A673 (cell line): ENCODE results near the gene RP2.

Experiments
- CTCF ChIP-seq: fragments of 300-800, 200-600 bp; sonication (generic); conservative IDR thresholded peaks from 2 replicates; pipeline ENCODE4 v1.5.1; 2017; ENCODE audit warnings: low read depth, mild to moderate bottlenecking, antibody characterized with exemption, low read length, moderate library complexity, mixed read lengths
- EZH2 ChIP-seq: fragments of 200-600 bp; sonication (generic); IDR thresholded peaks from 2 replicates; pipeline ENCODE4 v1.6.1; 2017; ENCODE audit warnings: borderline replicate concordance, low read depth, mild to moderate bottlenecking, mixed read lengths, antibody characterized with exemption, low read length; ENCODE audit not compliant: poor library complexity, severe bottlenecking

- TF ChIP-seq CTCF: no peak
- no peak for TF ChIP-seq EZH2
These were observed 28.4 kb downstream of the RP2 start for GRCh38 chrX:46865281-46865680.
